ENCODE results near the gene KLHL13.

GRCh38 chrX:118116713-118117550 lies at the start of gene KLHL13:
- TF ChIP-seq EZH2 (IDR thresholded peaks at IDR 0.05; ENCODE audit: insufficient read depth, poor library complexity, severe bottlenecking) (no peak), EZH2phosphoT487 (IDR thresholded peaks at IDR 0.05; ENCODE audit: insufficient read depth, low read depth) (no peak)
